Esophagus squamous epithelium (tissue), 5 donors: ENCODE measurements around the gene R3HCC1L. TPM values are rescaled to one million over a fixed set of nuclear protein-coding genes. Genes with fewer than 3 reads are reported as not detected.
A peak's percentile ranks its signal among the peaks of the same experiment; 100 is the strongest.

Experiments
- DNase-seq: peaks from one replicate; lab custom pipeline; 2025; lab: John Stamatoyannopoulos, UW
- H3K27ac ChIP-seq, 4 donors: fragments of 200-600 bp; sonication (generic); one replicate each; pipeline ENCODE4 v1.5.1; 2016 to 2019; ENCODE audit warnings: mild to moderate bottlenecking in 1 of 4
- H3K27me3 ChIP-seq, 4 donors: fragments of 200-600 bp; sonication (generic); 1 replicate in 3 of 4; 2 replicates in 1 of 4; pipeline versions ENCODE4 v1.5.1 to v1.6.0; 2017 to 2021; ENCODE audit warnings: antibody characterized with exemption in 1 of 4
- H3K36me3 ChIP-seq, 3 donors: fragments of 200-600 bp; sonication (generic); one replicate each; pipeline ENCODE4 v1.5.1; 2016 to 2019
- H3K4me1 ChIP-seq, 3 donors: fragments of 200-600 bp; sonication (generic); one replicate each; pipeline ENCODE4 v1.5.1; 2017 to 2019
- H3K4me3 ChIP-seq, 4 donors: fragments of 200-600 bp; sonication (generic); 1 replicate in 3 of 4; 2 replicates in 1 of 4; pipeline ENCODE4 v1.5.1; 2016 to 2019; ENCODE audit warnings: mild to moderate bottlenecking in 2 of 4, moderate library complexity in 1 of 4
- H3K9me3 ChIP-seq, 3 donors: fragments of 200-600 bp; sonication (generic); one replicate each; pipeline ENCODE4 v1.5.1; 2016 to 2019
- CTCF ChIP-seq, 6 experiments: fragments of 450-650 bp in 4 of 6; fragments of 200-600 bp in 2 of 6; sonication (generic) in 2 of 6; IDR thresholded peaks; one replicate each; pipeline ENCODE4 v1.5.1; 2016 to 2019; ENCODE audit warnings: antibody characterized with exemption in 6 of 6, mild to moderate bottlenecking in 4 of 6, moderate library complexity in 4 of 6
- POLR2A ChIP-seq, 4 donors: fragments of 450-650 bp; IDR thresholded peaks; one replicate each; pipeline ENCODE4 v1.6.1; 2017; ENCODE audit warnings: antibody characterized with exemption in 4 of 4, mild to moderate bottlenecking in 4 of 4, moderate library complexity in 3 of 4
- WGBS, 2 donors: methylation state at CpG; one replicate each; pipeline ENCODE4 v1.1.5; 2018; 5-methylcytosine and 5-hydroxymethylcytosine counted together
- intact Hi-C: fragments of 100-400 bp; cut with DNase I; formaldehyde crosslinking; loops from one replicate; pipeline ENCODE4 v1.15.0; 2022
- total RNA-seq, 4 donors: library from RNA; depleted of rRNA; stranded (reverse); fragments of >200 nt; gene quantifications; one replicate each; pipeline ENCODE4 v1.1.0, GENCODE V29; 2016
- donor health status: DM: yes; HTN: yes; CAD: no.

R3HCC1L gene
- total RNA-seq, 4 donors from 2014 or later, result 5.5 to 12.5 (median 10.1) TPM

GRCh38 chr10:98262571-98262970 lies 128.1 kb downstream of the R3HCC1L start:
- Histone ChIP-seq H3K4me1 (peaks cover 0 to 36% (median under 1%) of the 10 kb centered on the region in 3 donors), H3K9me3 (no peaks in the 10 kb centered on the region), H3K36me3 (no peaks in the 10 kb centered on the region), H3K27me3 (peaks cover 0 to 27% (median 0%) of the 10 kb centered on the region in 4 donors), H3K27ac (no peak overlapping the region), H3K4me3 (no peak overlapping the region)
- no peak for DNase-seq
- peak in 4 of 6 experiments; percentile 20 to 56 (median 34) for TF ChIP-seq CTCF (IDR thresholded peaks at IDR 0.05)
- no peak for TF ChIP-seq POLR2A (IDR thresholded peaks at IDR 0.05)
- WGBS, 2 donors, result 58% methylated on average over 6 of the region's 7 CpGs; no CpG with 5 or more reads in 1 of the 2 donors
- intact Hi-C loops, result no loop called here

DNA sequence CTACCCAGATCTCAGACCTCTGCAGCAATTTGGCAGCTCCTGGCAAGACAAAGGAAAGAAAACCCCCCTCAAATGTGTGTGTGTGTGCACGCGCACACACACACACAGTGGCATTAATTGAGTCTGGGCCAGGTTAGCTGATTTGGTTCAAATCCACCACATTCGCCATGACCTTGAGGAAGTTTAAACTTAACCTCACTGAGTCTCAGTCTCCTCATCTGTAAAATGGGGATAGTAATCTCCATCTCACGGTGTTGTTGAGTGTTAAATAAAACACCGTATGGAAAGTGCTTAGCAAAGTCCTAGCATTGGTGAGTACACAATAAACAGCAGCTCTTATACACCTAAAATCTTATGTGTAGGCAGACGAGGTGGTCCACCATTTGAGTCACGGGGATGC lies 128.6 kb downstream of the R3HCC1L start:
- Histone ChIP-seq H3K36me3 (no peaks in the 10 kb centered on the region), H3K4me3 (no peak overlapping the region), H3K9me3 (no peaks in the 10 kb centered on the region), H3K4me1 (peaks cover 3 to 41% (median 6%) of the 10 kb centered on the region in 3 donors), H3K27ac (no peak overlapping the region), H3K27me3 (peaks cover 0 to 32% (median 0%) of the 10 kb centered on the region in 4 donors)
- no peak for TF ChIP-seq CTCF (IDR thresholded peaks at IDR 0.05)
- no peak for TF ChIP-seq POLR2A (IDR thresholded peaks at IDR 0.05)
- WGBS, 2 donors, result 91 to 93% methylated on average over 6 to 7 of the region's 7 CpGs
- no peak for DNase-seq
- intact Hi-C loops, result no loop called here

GRCh38 chr10:98264378-98265065 lies 130.1 kb downstream of the R3HCC1L start:
- intact Hi-C loops, result loop anchor here (5.0 kb wide), 1 partner anchor 48 kb away; no protein-coding TSS in a partner anchor
- Histone ChIP-seq H3K27ac (no peak overlapping the region), H3K4me1 (peaks cover 15 to 53% (median 15%) of the 10 kb centered on the region in 3 donors), H3K9me3 (no peaks in the 10 kb centered on the region), H3K36me3 (no peaks in the 10 kb centered on the region), H3K27me3 (peaks cover 0 to 46% (median 0%) of the 10 kb centered on the region in 4 donors), H3K4me3 (no peak overlapping the region)
- TF ChIP-seq CTCF (IDR thresholded peaks at IDR 0.05) (no peak), POLR2A (IDR thresholded peaks at IDR 0.05) (no peak)
- no peak for DNase-seq
- WGBS, 2 donors, result 70 to 78% methylated on average over 7 to 9 of the region's 12 CpGs

GRCh38 chr10:98265403-98266378 lies 131.2 kb downstream of the R3HCC1L start:
- Histone ChIP-seq H3K4me1 (peaks cover 15 to 54% (median 21%) of the 10 kb centered on the region in 3 donors), H3K27ac (peak overlapping the region in 1 of 4 donors; percentile 21), H3K9me3 (no peaks in the 10 kb centered on the region), H3K27me3 (peaks cover 0 to 56% (median 0%) of the 10 kb centered on the region in 4 donors), H3K4me3 (no peak overlapping the region), H3K36me3 (no peaks in the 10 kb centered on the region)
- DNase-seq, result no peak
- intact Hi-C loops, result loop anchor here (5.0 kb wide), 1 partner anchor 47 kb away; no protein-coding TSS in a partner anchor
- 49 to 56% methylated on average over 10 to 12 of the region's 17 CpGs for WGBS, 2 donors
- TF ChIP-seq CTCF (IDR thresholded peaks at IDR 0.05) (no peak), POLR2A (IDR thresholded peaks at IDR 0.05) (no peak)
